ENCODE data around the gene LAMA3.

Gene LAMA3

GRCh38 chr18:23943903-23944624 is 254.8 kb downstream of the LAMA3 start (continued):
- TF ChIP-seq ZNF433 (tag by site-specific recombination; IDR thresholded peaks at IDR 0.05; ENCODE audit: low read depth) (no peak), ZNF658 (tag by site-specific recombination; IDR thresholded peaks at IDR 0.05) (no peak), PRDM1 (tag by site-specific recombination; IDR thresholded peaks at IDR 0.05) (no peak), ZBTB20 (tag by site-specific recombination; IDR thresholded peaks at IDR 0.05) (no peak), ZNF266 (tag by site-specific recombination; IDR thresholded peaks at IDR 0.05; ENCODE audit: low read depth) (no peak), ZNF202 (tag by site-specific recombination; IDR thresholded peaks at IDR 0.05; ENCODE audit: borderline replicate concordance) (no peak), ZNF423 (tag by site-specific recombination; IDR thresholded peaks at IDR 0.05) (no peak)
- TF ChIP-seq, protein P1, sequence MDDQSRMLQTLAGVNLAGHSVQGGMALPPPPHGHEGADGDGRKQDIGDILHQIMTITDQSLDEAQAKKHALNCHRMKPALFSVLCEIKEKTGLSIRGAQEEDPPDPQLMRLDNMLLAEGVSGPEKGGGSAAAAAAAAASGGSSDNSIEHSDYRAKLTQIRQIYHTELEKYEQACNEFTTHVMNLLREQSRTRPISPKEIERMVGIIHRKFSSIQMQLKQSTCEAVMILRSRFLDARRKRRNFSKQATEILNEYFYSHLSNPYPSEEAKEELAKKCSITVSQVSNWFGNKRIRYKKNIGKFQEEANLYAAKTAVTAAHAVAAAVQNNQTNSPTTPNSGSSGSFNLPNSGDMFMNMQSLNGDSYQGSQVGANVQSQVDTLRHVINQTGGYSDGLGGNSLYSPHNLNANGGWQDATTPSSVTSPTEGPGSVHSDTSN (CRISPR knock-in tag; IDR thresholded peaks at IDR 0.05), result no peak

GRCh38 chr18:23945416-23946079 is 256.3 kb downstream of the LAMA3 start:
- Histone ChIP-seq H3K4me3 (ENCODE audit: low read depth, low read length) (no peak overlapping the region), H3K36me3 (ENCODE audit: control insufficient read depth in 2 of 2, insufficient read depth in 1 of 2, low read length in 2 of 2) (peaks cover 4 to 18% of the 10 kb centered on the region in 2 experiments; a peak in 2 of 3 replicates), H3K27ac (ENCODE audit: extremely low read depth, low read depth, low read length) (no peak overlapping the region), H3K4me1 (ENCODE audit: control insufficient read depth, insufficient read depth, low read length) (no peaks in the 10 kb centered on the region), H3K9me3 (ENCODE audit: control insufficient read depth, insufficient read depth, low read depth, low read length) (no peaks in the 10 kb centered on the region)
- ChIA-PET POLR2A (interaction anchor here (0.9 kb wide), 1 partner anchor 193 kb away, joined by 3 read pairs; the partner anchor contains the start of gene CABYR), CTCF (interaction anchor here (0.5 to 3.7 kb wide), 3 partner anchors 27 to 355 kb away, joined by 3 to 16 read pairs (median 4); no protein-coding TSS in a partner anchor)
- TF ChIP-seq ZFHX2 (tag by site-specific recombination; conservative IDR thresholded peaks at IDR 0.05) (no peak), SP7 (tag by site-specific recombination; IDR thresholded peaks at IDR 0.05) (no peak), KLF10 (tag by site-specific recombination; IDR thresholded peaks at IDR 0.05) (no peak), ZNF121 (tag by site-specific recombination; IDR thresholded peaks at IDR 0.05) (no peak), ZNF157 (tag by site-specific recombination; IDR thresholded peaks at IDR 0.05) (no peak), ZNF776 (tag by site-specific recombination; IDR thresholded peaks at IDR 0.05; ENCODE audit: borderline replicate concordance) (no peak), SCRT2 (tag by site-specific recombination; IDR thresholded peaks at IDR 0.05) (no peak), EGR2 (tag by site-specific recombination; IDR thresholded peaks at IDR 0.05; ENCODE audit: low read depth) (no peak), MZF1 (tag by site-specific recombination; IDR thresholded peaks at IDR 0.05; ENCODE audit: borderline replicate concordance) (no peak), ZNF138 (tag by site-specific recombination; IDR thresholded peaks at IDR 0.05; ENCODE audit: borderline replicate concordance) (no peak), PRDM1 (tag by site-specific recombination; IDR thresholded peaks at IDR 0.05) (no peak), ZNF596 (tag by site-specific recombination; IDR thresholded peaks at IDR 0.05) (no peak), ZBTB8A (tag by site-specific recombination; IDR thresholded peaks at IDR 0.05) (no peak), TCF7L2 (IDR thresholded peaks at IDR 0.05; ENCODE audit: borderline replicate concordance, low read depth, low read length) (no peak), ZNF146 (tag by site-specific recombination; IDR thresholded peaks at IDR 0.05) (no peak)
- TF ChIP-seq, protein P2, sequence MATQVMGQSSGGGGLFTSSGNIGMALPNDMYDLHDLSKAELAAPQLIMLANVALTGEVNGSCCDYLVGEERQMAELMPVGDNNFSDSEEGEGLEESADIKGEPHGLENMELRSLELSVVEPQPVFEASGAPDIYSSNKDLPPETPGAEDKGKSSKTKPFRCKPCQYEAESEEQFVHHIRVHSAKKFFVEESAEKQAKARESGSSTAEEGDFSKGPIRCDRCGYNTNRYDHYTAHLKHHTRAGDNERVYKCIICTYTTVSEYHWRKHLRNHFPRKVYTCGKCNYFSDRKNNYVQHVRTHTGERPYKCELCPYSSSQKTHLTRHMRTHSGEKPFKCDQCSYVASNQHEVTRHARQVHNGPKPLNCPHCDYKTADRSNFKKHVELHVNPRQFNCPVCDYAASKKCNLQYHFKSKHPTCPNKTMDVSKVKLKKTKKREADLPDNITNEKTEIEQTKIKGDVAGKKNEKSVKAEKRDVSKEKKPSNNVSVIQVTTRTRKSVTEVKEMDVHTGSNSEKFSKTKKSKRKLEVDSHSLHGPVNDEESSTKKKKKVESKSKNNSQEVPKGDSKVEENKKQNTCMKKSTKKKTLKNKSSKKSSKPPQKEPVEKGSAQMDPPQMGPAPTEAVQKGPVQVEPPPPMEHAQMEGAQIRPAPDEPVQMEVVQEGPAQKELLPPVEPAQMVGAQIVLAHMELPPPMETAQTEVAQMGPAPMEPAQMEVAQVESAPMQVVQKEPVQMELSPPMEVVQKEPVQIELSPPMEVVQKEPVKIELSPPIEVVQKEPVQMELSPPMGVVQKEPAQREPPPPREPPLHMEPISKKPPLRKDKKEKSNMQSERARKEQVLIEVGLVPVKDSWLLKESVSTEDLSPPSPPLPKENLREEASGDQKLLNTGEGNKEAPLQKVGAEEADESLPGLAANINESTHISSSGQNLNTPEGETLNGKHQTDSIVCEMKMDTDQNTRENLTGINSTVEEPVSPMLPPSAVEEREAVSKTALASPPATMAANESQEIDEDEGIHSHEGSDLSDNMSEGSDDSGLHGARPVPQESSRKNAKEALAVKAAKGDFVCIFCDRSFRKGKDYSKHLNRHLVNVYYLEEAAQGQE (tag by site-specific recombination; IDR thresholded peaks at IDR 0.05), result no peak
- TF ChIP-seq, protein P3, sequence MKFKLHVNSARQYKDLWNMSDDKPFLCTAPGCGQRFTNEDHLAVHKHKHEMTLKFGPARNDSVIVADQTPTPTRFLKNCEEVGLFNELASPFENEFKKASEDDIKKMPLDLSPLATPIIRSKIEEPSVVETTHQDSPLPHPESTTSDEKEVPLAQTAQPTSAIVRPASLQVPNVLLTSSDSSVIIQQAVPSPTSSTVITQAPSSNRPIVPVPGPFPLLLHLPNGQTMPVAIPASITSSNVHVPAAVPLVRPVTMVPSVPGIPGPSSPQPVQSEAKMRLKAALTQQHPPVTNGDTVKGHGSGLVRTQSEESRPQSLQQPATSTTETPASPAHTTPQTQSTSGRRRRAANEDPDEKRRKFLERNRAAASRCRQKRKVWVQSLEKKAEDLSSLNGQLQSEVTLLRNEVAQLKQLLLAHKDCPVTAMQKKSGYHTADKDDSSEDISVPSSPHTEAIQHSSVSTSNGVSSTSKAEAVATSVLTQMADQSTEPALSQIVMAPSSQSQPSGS (tag by site-specific recombination; IDR thresholded peaks at IDR 0.05; ENCODE audit: low read depth), result no peak
